GM18502 (cell line): ENCODE measurements around the gene EXOC4.
"Not testable (repeated sequence)": the region's sequence is repeated elsewhere in the genome, so short reads cannot be mapped to it uniquely, and the experiment has no call there.

ENCODE experiments used
- ATAC-seq: cut with Tn5 transposase; IDR thresholded peaks from one replicate; pipeline ENCODE4 v1.9.1; 2021; ENCODE audit warnings: mild to moderate bottlenecking; ENCODE audit not compliant: unreplicated experiment, poor library complexity

Gene EXOC4

GRCh38 chr7:133983685-133984419 is 731.0 kb downstream of the EXOC4 start:
- no peak for ATAC-seq

- ATAC-seq = no peak
These were observed 732.4 kb downstream of the EXOC4 start for GRCh38 chr7:133985300-133985699.

DNA sequence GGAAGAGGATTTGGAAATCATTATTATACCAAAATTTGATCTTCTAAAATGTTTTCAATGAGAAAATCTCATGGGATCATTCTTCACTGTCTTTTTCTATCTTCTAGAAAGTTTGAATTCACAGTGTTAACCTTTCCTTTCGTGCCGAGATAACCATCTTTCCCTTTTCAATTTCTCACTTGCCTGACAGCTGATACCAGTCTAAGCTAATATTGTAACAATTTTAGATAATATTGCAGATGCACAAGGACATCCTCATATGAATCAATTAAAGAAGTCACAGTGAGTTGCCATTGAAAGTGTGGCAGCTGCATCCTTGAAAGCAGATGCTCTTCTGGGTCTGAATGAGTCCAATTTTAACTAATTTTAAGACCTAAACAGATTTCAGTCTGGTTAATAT is 734.7 kb downstream of the EXOC4 start:
- ATAC-seq = no peak

DNA sequence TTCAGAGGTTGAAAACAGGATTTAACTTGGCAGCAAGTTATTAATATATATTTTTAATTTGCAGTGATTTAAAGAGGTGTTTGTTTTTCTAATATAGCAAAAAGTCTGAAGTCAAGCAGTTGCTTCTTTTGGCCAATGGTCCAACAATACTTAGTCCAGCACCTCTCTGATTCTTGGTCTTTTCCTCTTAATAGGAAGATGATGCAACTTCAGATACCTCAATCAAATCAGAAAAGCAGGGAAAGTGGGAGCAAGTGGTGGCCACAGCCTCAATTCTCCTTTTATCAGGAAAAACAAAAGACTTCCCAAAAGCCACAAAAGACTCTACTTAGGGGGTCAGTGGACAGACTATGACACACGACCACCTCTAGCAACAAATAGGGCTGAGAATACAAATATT is 740.7 kb downstream of the EXOC4 start:
- no peak for ATAC-seq

DNA sequence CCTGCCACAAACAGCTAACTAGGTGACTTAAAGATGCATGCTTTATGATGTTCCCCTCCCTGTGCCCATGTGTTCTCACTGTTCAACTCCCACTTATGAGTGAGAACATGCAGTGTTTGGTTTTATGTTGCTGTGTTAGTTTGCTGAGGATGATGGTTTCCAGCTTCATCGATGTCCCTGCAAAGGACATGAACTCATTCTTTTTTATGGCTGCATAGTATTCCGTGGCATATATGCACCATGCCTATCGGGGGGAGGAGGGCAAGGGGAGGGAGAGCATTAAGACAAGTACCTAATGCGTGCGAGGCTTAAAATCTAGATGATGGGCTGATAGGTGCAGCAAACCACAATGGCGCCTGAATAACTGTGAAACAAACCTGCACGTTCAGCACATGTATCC is 741.2 kb downstream of the EXOC4 start:
- ATAC-seq = not testable (repeated sequence)

DNA sequence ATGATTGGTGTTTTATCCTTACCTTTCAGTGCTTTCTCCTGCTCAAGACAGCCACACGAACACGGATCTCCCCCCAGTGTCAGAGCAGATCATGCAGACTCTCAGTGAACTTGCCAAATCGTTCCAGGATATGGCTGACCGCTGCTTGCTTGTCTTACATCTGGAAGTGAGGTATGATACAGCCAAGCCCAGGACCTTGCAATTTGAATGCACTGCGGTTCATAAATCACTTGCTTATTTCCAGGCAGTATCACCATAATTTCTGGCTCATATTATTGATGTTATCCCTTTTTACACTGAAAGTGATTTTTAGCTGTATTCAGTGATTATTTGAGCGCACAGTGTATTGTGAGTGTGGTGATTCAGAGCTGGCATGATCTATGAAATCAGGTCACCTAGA is 744.6 kb downstream of the EXOC4 start:
- ATAC-seq = no peak

GRCh38 chr7:133999178-133999577 is 746.3 kb downstream of the EXOC4 start:
- ATAC-seq = no peak

DNA sequence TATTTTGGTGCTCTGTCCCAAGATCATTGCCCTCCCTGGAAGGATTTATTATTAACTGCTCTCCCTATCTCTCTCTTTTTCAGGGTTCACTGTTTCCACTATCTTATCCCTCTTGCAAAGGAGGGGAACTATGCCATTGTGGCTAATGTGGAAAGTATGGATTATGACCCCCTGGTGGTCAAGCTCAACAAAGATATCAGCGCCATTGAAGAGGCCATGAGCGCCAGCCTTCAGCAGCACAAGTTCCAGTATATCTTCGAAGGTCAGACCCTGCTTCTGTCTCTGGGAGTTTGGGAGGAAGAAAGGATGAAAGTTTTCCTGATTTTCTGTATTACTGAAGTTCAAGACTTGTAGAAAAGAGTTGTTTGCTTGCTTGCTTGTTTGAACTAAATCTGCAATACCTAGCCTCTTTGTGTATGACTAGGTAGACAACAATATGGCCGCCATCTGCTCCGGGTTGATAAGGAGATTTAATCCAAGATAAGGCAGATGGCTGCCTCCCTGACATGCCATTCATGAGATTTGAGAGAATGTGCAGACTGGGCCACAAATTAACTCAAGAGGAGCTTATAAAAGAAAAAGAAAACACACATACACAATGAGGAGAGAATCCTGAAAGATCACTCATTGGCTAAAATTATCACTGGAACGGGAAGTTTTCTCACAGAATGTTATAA is 752.1 kb downstream of the EXOC4 start:
- no peak for ATAC-seq

DNA sequence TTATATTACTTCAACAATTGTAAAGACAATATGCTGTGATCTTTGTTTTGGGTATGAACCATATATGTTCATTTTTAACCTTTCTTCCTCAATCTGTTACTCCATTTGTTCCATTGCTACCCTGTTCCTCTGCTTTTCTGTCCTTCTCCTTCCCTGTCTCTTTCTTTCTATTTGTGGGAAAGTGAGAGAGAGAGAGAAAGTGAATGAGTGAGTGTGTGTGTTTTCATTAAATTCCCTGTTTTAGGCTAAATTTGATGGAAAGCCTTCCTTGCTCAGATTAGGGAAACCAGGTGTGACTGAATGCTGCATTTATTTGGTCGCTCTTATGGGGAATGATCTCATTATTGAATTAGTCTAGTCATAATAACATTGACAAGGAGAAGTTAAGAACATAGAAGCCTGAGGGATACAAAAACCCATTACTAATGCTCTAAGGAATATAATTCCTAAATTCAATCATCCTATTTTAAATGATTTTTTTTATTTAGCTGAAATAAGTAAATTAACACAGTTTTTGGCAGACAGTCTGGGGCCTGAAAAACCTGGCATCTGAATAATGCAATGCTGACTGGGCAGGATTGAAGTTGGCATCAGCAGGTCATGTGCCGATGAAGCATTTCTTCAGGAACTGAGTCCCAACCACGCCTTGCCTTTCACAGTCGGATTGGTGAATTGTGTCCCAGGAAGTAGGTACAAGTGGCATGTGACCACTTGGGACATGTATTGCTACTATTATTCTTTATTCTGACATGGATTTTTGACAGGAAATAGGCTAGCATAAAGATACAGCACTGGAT is 756.6 kb downstream of the EXOC4 start:
- ATAC-seq = no peak

DNA sequence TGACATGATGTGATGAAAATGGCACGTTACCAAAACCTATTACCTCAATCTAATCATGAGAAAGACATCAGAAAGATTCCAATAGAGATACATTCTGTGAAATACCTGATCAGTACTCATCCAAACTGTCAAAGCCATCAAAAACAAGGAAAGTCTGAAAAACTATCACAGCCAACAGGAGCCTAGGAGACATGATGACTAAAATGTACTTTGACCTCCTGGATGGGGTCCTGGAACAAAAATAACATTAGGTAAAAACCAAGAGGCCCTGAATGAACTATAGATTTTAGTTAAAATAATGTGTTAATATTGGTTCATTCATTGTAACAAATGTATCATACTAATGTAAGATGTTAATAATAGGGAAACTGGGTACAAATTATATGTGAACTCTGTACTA is 760.4 kb downstream of the EXOC4 start:
- no peak for ATAC-seq

DNA sequence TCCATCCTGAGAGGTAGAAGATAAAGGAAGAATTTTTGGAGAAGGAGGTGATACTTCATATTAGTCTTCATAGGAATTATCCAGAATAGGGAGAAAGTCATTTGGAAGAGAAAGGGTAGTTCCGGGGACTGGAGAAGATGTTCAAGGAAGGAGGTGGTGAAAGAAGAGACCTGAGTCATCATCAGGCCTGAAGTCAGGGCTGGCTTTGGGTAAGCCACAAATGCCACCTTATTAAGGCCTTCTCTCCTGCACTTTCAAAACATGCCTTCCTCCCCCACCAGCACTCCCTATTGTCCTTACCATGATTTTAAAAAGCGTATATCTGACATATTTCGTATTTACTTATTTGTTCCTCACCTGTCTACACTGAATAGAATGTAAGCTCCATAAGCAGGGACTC is 762.1 kb downstream of the EXOC4 start:
- no peak for ATAC-seq

GRCh38 chr7:134016223-134016941 is 763.5 kb downstream of the EXOC4 start:
- no peak for ATAC-seq

DNA sequence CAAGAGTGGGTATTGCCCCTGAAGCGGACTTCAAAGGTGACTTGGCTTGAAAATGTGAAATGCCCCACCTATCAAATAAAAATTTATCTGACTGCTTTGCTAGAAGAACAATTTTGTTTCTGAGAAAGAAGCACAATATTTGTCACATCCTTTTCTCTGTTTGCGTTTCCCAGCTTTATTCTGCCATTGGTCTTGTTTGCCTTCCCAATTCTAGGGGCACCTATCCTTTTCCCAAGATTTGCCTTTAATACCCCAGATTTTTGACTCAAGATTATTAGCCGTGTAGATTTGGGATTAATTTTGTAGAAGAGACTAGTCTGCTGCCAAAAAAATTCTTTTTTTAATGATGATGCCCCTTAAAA is 764.0 kb downstream of the EXOC4 start:
- ATAC-seq = no peak

- no peak for ATAC-seq
These were observed 765.4 kb downstream of the EXOC4 start for GRCh38 chr7:134018306-134018705.

- no peak for ATAC-seq
These were observed 766.4 kb downstream of the EXOC4 start for GRCh38 chr7:134019251-134019650.

GRCh38 chr7:134021836-134022235 is 769.0 kb downstream of the EXOC4 start:
- no peak for ATAC-seq

DNA sequence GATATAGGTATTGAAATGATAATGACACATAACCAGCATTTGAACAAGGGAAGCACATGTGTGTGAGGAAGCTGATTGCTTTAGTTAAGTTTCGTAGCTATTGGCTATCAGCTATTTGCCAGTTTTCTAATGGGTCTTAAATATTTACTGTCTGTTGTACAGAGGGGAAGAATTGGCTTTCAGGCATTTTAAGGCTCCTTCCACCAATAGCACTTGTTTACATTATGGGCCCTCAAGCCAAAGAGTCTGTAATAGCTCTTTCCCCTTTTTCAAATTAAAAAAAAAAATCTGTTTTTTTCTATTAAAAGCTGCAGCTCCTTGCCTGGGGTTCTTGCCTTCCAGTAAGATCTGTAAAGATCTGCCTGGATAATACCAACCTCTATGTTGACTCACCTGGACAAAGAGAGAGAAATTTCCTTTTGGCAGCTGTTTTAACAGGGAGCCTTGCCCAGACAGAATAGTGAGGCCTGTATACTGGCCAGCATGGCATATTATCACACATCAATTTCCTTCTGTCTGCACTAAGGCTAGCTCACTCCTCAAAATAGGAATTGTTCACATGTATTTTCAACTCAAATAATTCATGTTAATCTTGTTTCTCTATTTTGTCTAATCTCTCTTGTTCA is 769.5 kb downstream of the EXOC4 start:
- no peak for ATAC-seq

DNA sequence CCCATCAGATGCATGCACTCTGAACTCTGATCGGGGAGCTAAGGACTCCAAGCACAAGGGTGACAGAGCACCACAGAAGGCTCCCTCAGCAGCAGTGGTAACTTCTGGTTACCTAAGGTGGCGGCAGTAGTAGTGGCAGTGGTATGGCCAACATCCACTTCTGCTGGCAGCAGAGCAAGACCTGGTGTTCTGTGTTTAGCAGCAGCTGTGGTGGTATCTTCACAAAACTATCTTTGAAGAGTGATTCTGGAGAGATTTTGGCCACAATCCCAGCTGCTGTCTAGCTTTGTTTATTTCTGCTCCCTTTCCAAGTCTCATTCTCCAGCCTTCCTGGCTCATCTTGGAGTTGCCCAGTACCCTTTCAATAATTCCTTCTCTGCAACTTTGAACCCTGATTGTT is 771.9 kb downstream of the EXOC4 start:
- no peak for ATAC-seq

DNA sequence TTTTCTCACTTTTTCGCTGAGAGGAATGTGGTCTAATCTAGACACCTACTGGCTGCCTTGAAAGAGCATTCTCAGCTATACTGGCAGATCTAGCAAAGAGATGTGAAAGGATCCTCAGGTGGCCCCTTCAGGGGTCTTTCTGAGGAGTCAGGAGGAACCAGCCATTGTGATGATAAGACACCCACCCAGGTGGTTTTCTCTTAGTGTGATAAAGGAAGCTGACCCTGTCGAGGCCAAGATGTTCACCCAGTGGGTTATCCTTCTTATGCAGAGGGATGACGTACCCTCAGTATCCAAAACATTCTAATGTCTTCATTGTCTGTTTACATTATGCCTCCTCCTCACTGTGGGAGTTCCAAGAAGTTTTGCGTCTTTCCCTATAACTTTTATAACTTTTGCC is 776.0 kb downstream of the EXOC4 start:
- no peak for ATAC-seq

DNA sequence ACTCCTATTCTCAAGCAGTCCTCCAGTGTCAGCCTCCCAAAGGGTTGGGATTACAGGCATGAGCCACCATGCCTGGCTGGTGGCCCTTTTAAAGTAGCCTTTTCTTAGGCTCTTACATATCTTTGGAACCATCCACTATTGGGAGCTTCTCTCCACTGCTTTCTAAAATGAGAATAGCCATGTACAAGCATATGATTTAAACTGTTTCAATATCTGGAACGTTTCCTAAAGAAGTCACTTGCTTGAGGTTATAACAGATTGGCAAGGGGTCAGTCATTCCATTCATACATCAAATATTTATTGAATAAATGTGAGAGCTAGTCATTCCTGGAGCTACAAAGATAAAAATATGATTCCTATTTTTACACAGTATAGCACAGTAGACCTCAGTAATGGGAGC is 776.9 kb downstream of the EXOC4 start:
- no peak for ATAC-seq
